Effector memory CD8-positive, alpha-beta T cell (primary cell): ENCODE data around the gene UGGT2.
"Not testable (repeated sequence)": the region's sequence is repeated elsewhere in the genome, so short reads cannot be mapped to it uniquely, and the experiment has no call there.

Experiments used
- ATAC-seq: fragments of 150-1000 bp; cut with Tn5 transposase; replicated peaks from 2 replicates; pipeline ENCODE4 v1.10.0; 2021; ENCODE audit warnings: mild to moderate bottlenecking, moderate library complexity
- DNase-seq, 3 experiments: peaks; one replicate each; pipeline ENCODE4 v3.0.0; 2021
- H3K27ac Mint-ChIP-seq, 2 donors: one replicate each; pipeline ENCODE4 v1.8.0; 2022; ENCODE audit warnings: mild to moderate bottlenecking in 2 of 2, mixed read lengths in 2 of 2, moderate library complexity in 2 of 2
- H3K27me3 Mint-ChIP-seq, 2 donors: one replicate each; pipeline ENCODE4 v1.8.0; 2022; ENCODE audit warnings: mixed read lengths in 2 of 2
- H3K36me3 Mint-ChIP-seq: one replicate; pipeline ENCODE4 v1.8.0; 2022; ENCODE audit warnings: mild to moderate bottlenecking, moderate library complexity, mixed read lengths; ENCODE audit not compliant: insufficient read depth
- H3K4me1 Mint-ChIP-seq, 2 donors: one replicate each; pipeline ENCODE4 v1.8.0; 2022; ENCODE audit warnings: low read depth in 2 of 2, mixed read lengths in 2 of 2
- H3K4me3 Mint-ChIP-seq, 2 donors: one replicate each; pipeline ENCODE4 v1.8.0; 2022; ENCODE audit warnings: mild to moderate bottlenecking in 2 of 2, mixed read lengths in 2 of 2, moderate library complexity in 2 of 2
- H3K9me3 Mint-ChIP-seq, 2 donors: one replicate each; pipeline ENCODE4 v1.8.0; 2022; ENCODE audit warnings: mixed read lengths in 2 of 2

Gene UGGT2

GRCh38 chr13:95987841-95988240 is 65.4 kb downstream of the UGGT2 start:
- DNase-seq (no peak), ATAC-seq (no peak)
- no peaks in the 10 kb centered on the region for H3K4me1 Mint-ChIP-seq
- H3K27me3 Mint-ChIP-seq = no peaks in the 10 kb centered on the region
- no peaks in the 10 kb centered on the region for H3K36me3 Mint-ChIP-seq
- H3K9me3 Mint-ChIP-seq = peaks cover 0 to 2% of the 10 kb centered on the region in 2 donors
- no peak overlapping the region for H3K27ac Mint-ChIP-seq
- no peak overlapping the region for H3K4me3 Mint-ChIP-seq

GRCh38 chr13:95982144-95982543 is 71.1 kb downstream of the UGGT2 start:
- Mint-ChIP-seq H3K4me1 (no peaks in the 10 kb centered on the region), H3K27me3 (no peaks in the 10 kb centered on the region), H3K9me3 (no peaks in the 10 kb centered on the region), H3K27ac (no peak overlapping the region), H3K4me3 (no peak overlapping the region), H3K36me3 (no peaks in the 10 kb centered on the region)
- ATAC-seq (no peak), DNase-seq (no peak)

- not testable (repeated sequence) for H3K27ac Mint-ChIP-seq, H3K9me3 Mint-ChIP-seq, H3K4me1 Mint-ChIP-seq, H3K4me3 Mint-ChIP-seq, ATAC-seq, H3K36me3 Mint-ChIP-seq, DNase-seq, H3K27me3 Mint-ChIP-seq
Observed at GRCh38 chr13:95972651-95973050, 80.5 kb downstream of the UGGT2 start.

GRCh38 chr13:95970878-95971277 is 82.3 kb downstream of the UGGT2 start:
- DNase-seq (no peak), ATAC-seq (no peak)
- H3K4me1 Mint-ChIP-seq = no peaks in the 10 kb centered on the region
- peaks cover 0 to 2% of the 10 kb centered on the region in 2 donors for H3K9me3 Mint-ChIP-seq
- no peak overlapping the region for H3K27ac Mint-ChIP-seq
- H3K36me3 Mint-ChIP-seq = no peaks in the 10 kb centered on the region
- no peak overlapping the region for H3K4me3 Mint-ChIP-seq
- no peaks in the 10 kb centered on the region for H3K27me3 Mint-ChIP-seq

GRCh38 chr13:95968906-95969305 is 84.3 kb downstream of the UGGT2 start:
- H3K4me3 Mint-ChIP-seq = no peak overlapping the region
- no peak overlapping the region for H3K27ac Mint-ChIP-seq
- DNase-seq = no peak
- no peak for ATAC-seq
- H3K27me3 Mint-ChIP-seq = no peaks in the 10 kb centered on the region
- no peaks in the 10 kb centered on the region for H3K36me3 Mint-ChIP-seq
- peaks cover 2 to 4% of the 10 kb centered on the region in 2 donors for H3K9me3 Mint-ChIP-seq
- no peaks in the 10 kb centered on the region for H3K4me1 Mint-ChIP-seq

- no peaks in the 10 kb centered on the region for H3K4me1 Mint-ChIP-seq
- H3K4me3 Mint-ChIP-seq = no peak overlapping the region
- H3K27ac Mint-ChIP-seq = no peak overlapping the region
- ATAC-seq (no peak), DNase-seq (no peak)
- no peaks in the 10 kb centered on the region for H3K27me3 Mint-ChIP-seq
- H3K36me3 Mint-ChIP-seq = no peaks in the 10 kb centered on the region
- peaks cover 2 to 22% of the 10 kb centered on the region in 2 donors for H3K9me3 Mint-ChIP-seq
Observed at GRCh38 chr13:95957331-95957730, 95.9 kb downstream of the UGGT2 start.

GRCh38 chr13:95956589-95957148 is 96.5 kb downstream of the UGGT2 start:
- H3K27me3 Mint-ChIP-seq = no peaks in the 10 kb centered on the region
- DNase-seq = no peak
- no peak for ATAC-seq
- peaks cover 2 to 22% of the 10 kb centered on the region in 2 donors for H3K9me3 Mint-ChIP-seq
- H3K27ac Mint-ChIP-seq = no peak overlapping the region
- no peak overlapping the region for H3K4me3 Mint-ChIP-seq
- no peaks in the 10 kb centered on the region for H3K36me3 Mint-ChIP-seq
- no peaks in the 10 kb centered on the region for H3K4me1 Mint-ChIP-seq

GRCh38 chr13:95955719-95956118 is 97.5 kb downstream of the UGGT2 start:
- peaks cover 0 to 17% of the 10 kb centered on the region in 2 donors for H3K9me3 Mint-ChIP-seq
- no peaks in the 10 kb centered on the region for H3K4me1 Mint-ChIP-seq
- no peak for ATAC-seq
- no peak overlapping the region for H3K4me3 Mint-ChIP-seq
- H3K27me3 Mint-ChIP-seq = no peaks in the 10 kb centered on the region
- H3K36me3 Mint-ChIP-seq = no peaks in the 10 kb centered on the region
- no peak overlapping the region for H3K27ac Mint-ChIP-seq
- no peak for DNase-seq

GRCh38 chr13:95955255-95955654 is 97.9 kb downstream of the UGGT2 start:
- DNase-seq = no peak
- no peak overlapping the region for H3K27ac Mint-ChIP-seq
- ATAC-seq = no peak

GRCh38 chr13:95954266-95954665 is 98.9 kb downstream of the UGGT2 start:
- no peaks in the 10 kb centered on the region for H3K4me1 Mint-ChIP-seq
- H3K36me3 Mint-ChIP-seq = no peaks in the 10 kb centered on the region
- ATAC-seq (no peak), DNase-seq (no peak)
- peaks cover 0 to 2% of the 10 kb centered on the region in 2 donors for H3K9me3 Mint-ChIP-seq
- H3K27me3 Mint-ChIP-seq = no peaks in the 10 kb centered on the region
- H3K4me3 Mint-ChIP-seq = no peak overlapping the region
- H3K27ac Mint-ChIP-seq = no peak overlapping the region

More at GRCh38 chr13:95955255-95955654, 97.9 kb downstream of the UGGT2 start:
- Mint-ChIP-seq H3K9me3 (peaks cover 0 to 12% of the 10 kb centered on the region in 2 donors), H3K4me3 (no peak overlapping the region), H3K4me1 (no peaks in the 10 kb centered on the region), H3K27me3 (no peaks in the 10 kb centered on the region), H3K36me3 (no peaks in the 10 kb centered on the region)

GRCh38 chr13:95950103-95950502 is 103.1 kb downstream of the UGGT2 start:
- Mint-ChIP-seq H3K36me3 (no peaks in the 10 kb centered on the region), H3K9me3 (no peaks in the 10 kb centered on the region), H3K27me3 (no peaks in the 10 kb centered on the region), H3K4me3 (no peak overlapping the region), H3K4me1 (no peaks in the 10 kb centered on the region), H3K27ac (no peak overlapping the region)
- ATAC-seq (no peak), DNase-seq (no peak)

GRCh38 chr13:95948656-95949055 is 104.5 kb downstream of the UGGT2 start:
- H3K36me3 Mint-ChIP-seq = no peaks in the 10 kb centered on the region
- no peaks in the 10 kb centered on the region for H3K9me3 Mint-ChIP-seq
- no peak overlapping the region for H3K4me3 Mint-ChIP-seq
- DNase-seq (no peak), ATAC-seq (no peak)
- no peak overlapping the region for H3K27ac Mint-ChIP-seq
- H3K4me1 Mint-ChIP-seq = no peaks in the 10 kb centered on the region
- H3K27me3 Mint-ChIP-seq = no peaks in the 10 kb centered on the region

GRCh38 chr13:95937714-95938320 is 115.4 kb downstream of the UGGT2 start:
- no peak for DNase-seq
- no peaks in the 10 kb centered on the region for H3K36me3 Mint-ChIP-seq
- H3K27me3 Mint-ChIP-seq = no peaks in the 10 kb centered on the region
- no peak overlapping the region for H3K4me3 Mint-ChIP-seq
- H3K4me1 Mint-ChIP-seq = no peaks in the 10 kb centered on the region
- ATAC-seq = no peak
- no peak overlapping the region for H3K27ac Mint-ChIP-seq
- no peaks in the 10 kb centered on the region for H3K9me3 Mint-ChIP-seq

- peaks cover 7 to 15% of the 10 kb centered on the region in 2 donors for H3K9me3 Mint-ChIP-seq
- no peak overlapping the region for H3K4me3 Mint-ChIP-seq
- ATAC-seq = no peak
- no peak for DNase-seq
- no peaks in the 10 kb centered on the region for H3K27me3 Mint-ChIP-seq
- no peaks in the 10 kb centered on the region for H3K4me1 Mint-ChIP-seq
- H3K36me3 Mint-ChIP-seq = no peaks in the 10 kb centered on the region
- H3K27ac Mint-ChIP-seq = no peak overlapping the region
Observed at GRCh38 chr13:95931300-95932025, 121.7 kb downstream of the UGGT2 start.
